Spinal cord (tissue), 10 donors: ENCODE results near the gene EME1. TPM values are rescaled to one million over a fixed set of nuclear protein-coding genes. Genes with fewer than 3 reads are reported as not detected.
A peak's percentile ranks its signal among the peaks of the same experiment; 100 is the strongest.

Experiments used
- DNase-seq, 6 donors: peaks; one replicate each; pipeline versions ENCODE4 v3.0.0 to v3.0.0-alpha.2; 2013 to 2015; ENCODE audit warnings: low spot score in 6 of 6, low read depth in 4 of 6
- H3K27ac ChIP-seq: one replicate; pipeline ENCODE4 v1.5.1; 2013; ENCODE audit warnings: low read depth, low read length, control low read depth
- H3K27me3 ChIP-seq: one replicate; pipeline ENCODE4 v1.6.1; 2013; ENCODE audit warnings: low read length; ENCODE audit not compliant: control insufficient read depth, insufficient read depth
- H3K36me3 ChIP-seq: one replicate; pipeline ENCODE4 v1.6.1; 2013; ENCODE audit warnings: low read length; ENCODE audit not compliant: control insufficient read depth, insufficient read depth
- H3K4me1 ChIP-seq: one replicate; pipeline ENCODE4 v1.6.1; 2013; ENCODE audit warnings: low read length; ENCODE audit not compliant: control insufficient read depth, insufficient read depth
- H3K4me3 ChIP-seq: one replicate; pipeline ENCODE4 v1.5.1; 2013; ENCODE audit warnings: low read depth, low read length, control low read depth
- H3K9me3 ChIP-seq: one replicate; pipeline ENCODE4 v1.6.1; 2013; ENCODE audit warnings: low read length; ENCODE audit not compliant: control insufficient read depth, insufficient read depth
- WGBS: methylation state at CpG from one replicate; pipeline ENCODE4 v1.1.5; 2013; ENCODE audit warnings: missing lambda C conversion rate; ENCODE audit not compliant: insufficient coverage; 5-methylcytosine and 5-hydroxymethylcytosine counted together
- polyA plus RNA-seq, 2 donors: library from polyadenylated mRNA; unstranded; fragments of 120-200 nt; gene quantifications; one replicate each; pipeline ENCODE4 v1.2.1, GENCODE V29; 2013; ENCODE audit not compliant: insufficient read length in 2 of 2
- total RNA-seq, 2 donors: library from RNA; depleted of rRNA in 1 of 2; stranded (reverse); fragments of 120-200 nt in 1 of 2; fragments of >200 nt in 1 of 2; gene quantifications; one replicate each; pipeline versions ENCODE4 v1.2.3 to v1.2.4, GENCODE V29; 2013 to 2014
- donor health status: healthy.

The EME1 gene
- total and polyA plus RNA-seq, 4 donors, result 3.1 to 7.5 (median 6.1) TPM

DNA sequence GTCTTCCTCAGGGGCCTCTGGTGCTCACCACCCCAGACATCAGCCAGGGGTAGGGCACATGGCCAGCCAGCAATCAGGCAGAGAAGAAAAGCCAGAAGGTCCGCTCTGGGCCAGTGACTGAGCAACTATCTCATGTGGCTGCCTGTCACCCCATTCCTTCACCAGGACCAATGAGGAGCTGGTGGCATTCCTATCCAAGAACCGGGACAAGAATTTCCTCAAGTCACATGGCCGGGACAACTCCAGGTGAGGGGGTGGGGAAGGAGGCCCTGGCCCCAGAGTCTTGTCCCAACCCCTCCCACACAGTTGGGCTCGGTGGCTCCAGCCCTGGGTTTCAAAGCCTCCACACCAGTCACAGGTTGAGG is 17.7 kb upstream of the EME1 start:
- H3K9me3 ChIP-seq, result no peaks in the 10 kb centered on the region
- WGBS, result no CpG with 5 or more reads among the region's 4 CpGs
- H3K36me3 ChIP-seq, result peaks cover 81% of the 10 kb centered on the region
- no peaks in the 10 kb centered on the region for H3K27me3 ChIP-seq
- H3K4me3 ChIP-seq, result no peak overlapping the region
- H3K4me1 ChIP-seq, result no peaks in the 10 kb centered on the region
- H3K27ac ChIP-seq, result no peak overlapping the region
- no peak for DNase-seq

- Histone ChIP-seq H3K36me3 (peaks cover 84% of the 10 kb centered on the region), H3K4me3 (no peak overlapping the region), H3K9me3 (no peaks in the 10 kb centered on the region), H3K27ac (no peak overlapping the region), H3K4me1 (no peaks in the 10 kb centered on the region), H3K27me3 (no peaks in the 10 kb centered on the region)
- no peak for DNase-seq
- 96% methylated on average over 14 of the region's 20 CpGs for WGBS
Measured at GRCh38 chr17:50355701-50356341, 17.2 kb upstream of the EME1 start.

- no peaks in the 10 kb centered on the region for H3K27me3 ChIP-seq
- H3K36me3 ChIP-seq, result peaks cover 88% of the 10 kb centered on the region
- no peak overlapping the region for H3K4me3 ChIP-seq
- WGBS, result 94% methylated on average over 12 of the region's 12 CpGs
- no peak for DNase-seq
- no peak overlapping the region for H3K27ac ChIP-seq
- H3K9me3 ChIP-seq, result no peaks in the 10 kb centered on the region
- no peaks in the 10 kb centered on the region for H3K4me1 ChIP-seq
Measured at GRCh38 chr17:50356418-50356817, 16.6 kb upstream of the EME1 start.

DNA sequence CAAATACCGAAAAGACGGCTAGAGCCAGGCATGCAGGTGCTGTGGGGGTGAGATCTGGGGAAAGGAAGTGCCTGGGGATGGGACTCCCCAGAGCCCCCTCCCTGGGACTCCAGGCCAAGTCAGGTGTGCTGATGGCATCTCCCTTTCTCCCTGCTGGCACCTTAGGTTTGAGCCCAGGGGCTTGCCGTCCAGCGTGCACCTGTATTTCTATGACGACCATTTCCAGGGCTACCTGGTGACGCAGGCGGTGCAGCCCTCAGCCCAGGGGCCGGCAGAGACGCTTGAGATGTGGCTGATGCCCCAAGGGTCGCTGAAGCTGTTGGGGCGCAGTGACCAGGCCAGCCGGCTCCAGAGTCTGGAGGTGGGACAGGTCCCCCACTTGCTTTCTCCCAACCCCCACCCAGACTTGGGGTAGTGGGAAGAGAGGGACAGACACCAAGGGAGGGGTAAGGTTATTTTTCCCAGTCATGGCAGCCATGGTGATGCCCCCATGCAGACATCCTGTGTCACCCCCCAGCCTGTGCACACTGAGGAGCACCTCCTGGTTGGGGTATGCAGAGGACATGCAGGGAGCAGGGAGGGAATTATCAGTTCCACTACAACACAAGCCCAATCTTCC is 16.0 kb upstream of the EME1 start:
- no peak overlapping the region for H3K4me3 ChIP-seq
- peaks cover 91% of the 10 kb centered on the region for H3K36me3 ChIP-seq
- H3K9me3 ChIP-seq, result no peaks in the 10 kb centered on the region
- H3K27ac ChIP-seq, result no peak overlapping the region
- no peak for DNase-seq
- H3K27me3 ChIP-seq, result no peaks in the 10 kb centered on the region
- H3K4me1 ChIP-seq, result peaks cover 3% of the 10 kb centered on the region
- WGBS, result 100% methylated on average over 6 of the region's 12 CpGs

DNA sequence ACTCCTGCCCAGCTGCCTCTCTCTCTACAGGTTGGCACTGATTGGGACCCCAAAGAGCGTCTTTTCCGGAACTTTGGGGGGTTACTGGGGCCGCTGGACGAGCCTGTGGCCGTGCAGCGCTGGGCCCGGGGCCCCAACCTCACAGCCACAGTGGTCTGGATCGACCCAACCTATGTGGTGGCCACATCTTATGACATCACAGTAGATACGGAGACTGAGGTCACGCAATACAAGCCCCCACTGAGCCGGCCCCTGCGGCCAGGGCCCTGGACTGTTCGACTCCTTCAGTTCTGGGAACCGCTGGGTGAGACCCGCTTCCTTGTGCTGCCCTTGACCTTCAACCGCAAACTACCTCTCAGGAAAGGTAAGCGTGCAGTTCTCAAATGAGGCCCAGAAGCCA is 14.9 kb upstream of the EME1 start:
- peaks cover 83% of the 10 kb centered on the region for H3K36me3 ChIP-seq
- no peaks in the 10 kb centered on the region for H3K27me3 ChIP-seq
- no peaks in the 10 kb centered on the region for H3K9me3 ChIP-seq
- peaks cover 14% of the 10 kb centered on the region for H3K4me1 ChIP-seq
- 95% methylated on average over 17 of the region's 17 CpGs for WGBS
- no peak for DNase-seq
- no peak overlapping the region for H3K27ac ChIP-seq
- H3K4me3 ChIP-seq, result no peak overlapping the region

DNA sequence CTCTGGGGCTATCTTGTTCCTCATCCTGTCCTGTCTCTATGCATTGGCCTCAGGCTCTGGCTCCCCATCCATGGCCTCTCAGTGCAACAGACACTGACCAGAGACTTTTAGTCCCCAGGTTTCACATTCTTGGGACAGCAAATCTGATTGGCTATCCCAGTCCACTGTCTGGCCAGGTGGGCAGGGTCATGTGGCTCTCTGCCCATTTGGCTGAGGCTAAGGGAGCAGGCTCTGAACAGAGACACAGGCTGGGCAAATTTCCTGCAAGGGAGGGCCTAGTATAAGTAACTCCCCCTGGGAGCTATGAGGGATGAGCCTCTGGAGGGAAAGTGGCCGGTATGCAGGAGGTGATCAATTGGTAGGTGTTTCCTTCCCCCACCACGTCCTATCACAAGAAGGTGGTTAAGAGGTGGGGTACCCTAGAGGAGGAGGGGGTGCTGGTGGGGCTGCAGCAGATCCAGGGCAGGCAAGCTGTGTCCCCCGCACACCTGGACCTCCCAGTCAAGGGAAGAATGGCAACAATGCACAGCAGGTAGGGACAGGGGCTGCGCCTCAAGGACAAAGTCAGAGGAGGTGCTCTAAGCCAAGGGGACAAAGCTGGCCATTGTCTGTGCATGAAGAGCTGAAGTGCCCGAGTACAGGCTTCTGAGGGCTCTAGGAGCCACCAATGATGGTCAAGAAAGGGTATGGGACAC is 13.9 kb upstream of the EME1 start:
- no peak overlapping the region for H3K4me3 ChIP-seq
- DNase-seq, result no peak
- peaks cover 76% of the 10 kb centered on the region for H3K36me3 ChIP-seq
- no peak overlapping the region for H3K27ac ChIP-seq
- no peaks in the 10 kb centered on the region for H3K9me3 ChIP-seq
- 76% methylated on average over 3 of the region's 5 CpGs for WGBS
- H3K27me3 ChIP-seq, result no peaks in the 10 kb centered on the region
- peaks cover 24% of the 10 kb centered on the region for H3K4me1 ChIP-seq

DNA sequence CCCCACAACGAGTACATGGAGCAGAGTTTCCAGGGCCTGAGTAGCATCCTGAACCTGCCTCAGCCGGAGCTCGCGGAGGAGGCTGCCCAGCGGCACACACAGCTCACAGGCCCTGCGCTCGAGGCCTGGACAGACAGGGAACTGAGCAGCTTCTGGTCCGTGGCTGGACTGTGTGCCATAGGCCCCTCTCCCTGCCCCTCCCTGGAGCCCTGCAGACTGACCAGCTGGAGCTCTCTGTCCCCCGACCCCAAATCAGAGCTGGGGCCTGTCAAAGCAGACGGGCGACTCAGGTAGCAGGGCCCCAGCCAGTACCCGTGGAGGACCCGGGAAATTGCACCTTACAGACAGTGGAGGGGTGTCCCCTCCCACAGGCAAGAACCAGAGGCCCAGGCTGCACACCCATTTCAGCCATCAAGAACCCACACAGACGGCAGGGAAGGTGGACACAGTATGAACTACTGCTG is 13.0 kb upstream of the EME1 start:
- no peak overlapping the region for H3K4me3 ChIP-seq
- no peak overlapping the region for H3K27ac ChIP-seq
- H3K27me3 ChIP-seq, result no peaks in the 10 kb centered on the region
- peaks cover 76% of the 10 kb centered on the region for H3K36me3 ChIP-seq
- no peak for DNase-seq
- WGBS, result 85% methylated on average over 12 of the region's 14 CpGs
- no peaks in the 10 kb centered on the region for H3K9me3 ChIP-seq
- peaks cover 33% of the 10 kb centered on the region for H3K4me1 ChIP-seq

- H3K9me3 ChIP-seq, result no peaks in the 10 kb centered on the region
- no peaks in the 10 kb centered on the region for H3K27me3 ChIP-seq
- H3K27ac ChIP-seq, result no peak overlapping the region
- H3K4me3 ChIP-seq, result no peak overlapping the region
- DNase-seq, result no peak
- H3K36me3 ChIP-seq, result peaks cover 76% of the 10 kb centered on the region
- 88% methylated on average over 7 of the region's 11 CpGs for WGBS
- H3K4me1 ChIP-seq, result peaks cover 34% of the 10 kb centered on the region
Measured at GRCh38 chr17:50360486-50361115, 12.4 kb upstream of the EME1 start.

- peak in 2 of 6 donors; percentile 67 to 70 for DNase-seq
- 69% methylated on average over 6 of the region's 11 CpGs for WGBS
- Histone ChIP-seq H3K4me1 (peaks cover 36% of the 10 kb centered on the region), H3K27ac (no peak overlapping the region), H3K36me3 (peaks cover 76% of the 10 kb centered on the region), H3K9me3 (no peaks in the 10 kb centered on the region), H3K4me3 (no peak overlapping the region), H3K27me3 (no peaks in the 10 kb centered on the region)
Measured at GRCh38 chr17:50361561-50362480, 11.2 kb upstream of the EME1 start.
